D721Med (cell line): ENCODE results near the gene MIEF2.
"Not testable (repeated sequence)": the region's sequence is repeated elsewhere in the genome, so short reads cannot be mapped to it uniquely, and the experiment has no call there.

Experiments
- DNase-seq: peaks from one replicate; pipeline ENCODE4 v3.0.0; 2011; ENCODE audit warnings: low spot score; ENCODE audit not compliant: insufficient read length
- FAIRE-seq: peaks from 2 replicates; lab custom pipeline; 2011; peaks lifted over from hg19 to GRCh38; lab: Jason Lieb, UNC
- TF ChIP-seq, protein P1 (sequence below): IDR thresholded peaks from 2 replicates; pipeline ENCODE4 v1.5.1; 2012; ENCODE audit warnings: mild to moderate bottlenecking, control low read depth; ENCODE audit not compliant: insufficient read depth; ENCODE audit errors: missing control alignments

The MIEF2 gene

DNA sequence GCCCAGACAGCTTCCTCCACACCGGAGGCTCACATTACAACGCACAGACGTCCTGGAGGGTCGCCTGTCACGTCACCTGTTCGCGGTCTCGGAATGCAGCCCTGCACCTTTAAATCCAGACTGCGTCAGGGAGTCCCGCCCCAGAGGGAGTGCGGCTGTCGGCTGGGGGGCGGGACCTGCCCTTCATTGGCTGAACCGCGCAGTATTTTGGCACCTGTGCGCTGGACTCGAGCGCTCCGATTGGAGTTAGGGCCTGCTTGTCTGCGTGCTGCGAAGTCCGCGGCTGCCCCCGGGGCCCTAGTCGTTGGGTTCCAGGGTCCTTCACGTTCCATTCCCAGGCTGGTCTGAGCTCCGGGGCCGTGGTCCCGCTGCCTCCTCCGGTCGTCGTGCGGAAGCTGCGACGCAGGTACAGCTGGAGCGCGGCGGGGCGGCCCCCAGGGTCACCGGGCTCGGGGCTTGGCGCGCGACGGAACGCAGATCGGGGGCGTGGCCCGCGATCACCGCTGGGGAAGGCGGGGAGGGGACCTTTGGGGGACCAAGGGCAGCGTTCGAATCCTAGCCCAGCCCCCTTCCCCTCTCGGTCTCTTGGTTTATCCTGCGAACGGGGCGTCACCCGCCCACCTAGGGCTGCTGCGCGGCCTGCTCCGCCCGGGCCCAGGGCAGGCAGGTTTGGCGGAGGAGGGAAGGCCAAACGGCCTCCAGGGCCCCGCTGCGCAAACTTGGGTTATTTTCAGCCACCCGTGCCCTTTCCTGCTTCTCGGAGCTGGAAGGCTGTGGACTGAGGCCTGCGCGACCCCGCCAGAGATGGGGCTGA, at the start of gene MIEF2:
MIEF2 (plus strand) TSS at position 331 of the 814 bp plus-strand sequence. CDS start 2,059 bp downstream, outside the sequence.
- DNase-seq (peak; percentile 99), FAIRE-seq (no peak)
- TF ChIP-seq, protein P1, sequence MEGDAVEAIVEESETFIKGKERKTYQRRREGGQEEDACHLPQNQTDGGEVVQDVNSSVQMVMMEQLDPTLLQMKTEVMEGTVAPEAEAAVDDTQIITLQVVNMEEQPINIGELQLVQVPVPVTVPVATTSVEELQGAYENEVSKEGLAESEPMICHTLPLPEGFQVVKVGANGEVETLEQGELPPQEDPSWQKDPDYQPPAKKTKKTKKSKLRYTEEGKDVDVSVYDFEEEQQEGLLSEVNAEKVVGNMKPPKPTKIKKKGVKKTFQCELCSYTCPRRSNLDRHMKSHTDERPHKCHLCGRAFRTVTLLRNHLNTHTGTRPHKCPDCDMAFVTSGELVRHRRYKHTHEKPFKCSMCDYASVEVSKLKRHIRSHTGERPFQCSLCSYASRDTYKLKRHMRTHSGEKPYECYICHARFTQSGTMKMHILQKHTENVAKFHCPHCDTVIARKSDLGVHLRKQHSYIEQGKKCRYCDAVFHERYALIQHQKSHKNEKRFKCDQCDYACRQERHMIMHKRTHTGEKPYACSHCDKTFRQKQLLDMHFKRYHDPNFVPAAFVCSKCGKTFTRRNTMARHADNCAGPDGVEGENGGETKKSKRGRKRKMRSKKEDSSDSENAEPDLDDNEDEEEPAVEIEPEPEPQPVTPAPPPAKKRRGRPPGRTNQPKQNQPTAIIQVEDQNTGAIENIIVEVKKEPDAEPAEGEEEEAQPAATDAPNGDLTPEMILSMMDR: no peak

DNA sequence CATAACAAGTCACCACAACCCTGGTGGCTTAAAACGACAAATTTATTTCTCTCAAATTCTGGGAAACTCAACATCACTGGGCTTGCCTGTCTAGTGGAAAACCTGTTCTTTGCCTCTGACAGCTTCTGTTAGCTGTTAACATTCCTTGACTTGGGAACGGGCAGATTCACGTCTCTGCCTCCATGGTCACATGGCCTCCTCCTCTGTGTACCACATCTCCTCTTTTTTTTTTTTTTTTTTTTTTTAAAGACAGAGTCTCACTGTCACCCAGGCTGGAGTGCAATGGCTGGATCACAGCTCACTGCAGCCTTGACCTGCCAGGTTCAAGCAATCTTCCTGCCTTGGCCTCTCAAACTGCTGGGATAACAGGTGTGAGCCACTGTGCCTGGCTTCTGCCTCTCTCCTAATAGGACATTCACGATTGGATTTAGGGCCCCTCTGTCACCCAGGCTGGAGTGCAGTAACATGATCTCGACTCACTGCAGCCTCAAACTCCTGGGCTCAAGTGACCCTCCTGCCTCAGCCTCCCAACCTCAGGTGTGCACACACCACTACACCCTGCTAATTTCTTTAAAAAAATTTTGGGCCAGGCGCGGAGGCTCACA, 46.7 kb upstream of the MIEF2 start:
- FAIRE-seq (no peak), DNase-seq (no peak)
- TF ChIP-seq, protein P1: no peak

GRCh38 chr17:18216906-18217305, 43.6 kb upstream of the MIEF2 start:
- FAIRE-seq, DNase-seq: not testable (repeated sequence)

DNA sequence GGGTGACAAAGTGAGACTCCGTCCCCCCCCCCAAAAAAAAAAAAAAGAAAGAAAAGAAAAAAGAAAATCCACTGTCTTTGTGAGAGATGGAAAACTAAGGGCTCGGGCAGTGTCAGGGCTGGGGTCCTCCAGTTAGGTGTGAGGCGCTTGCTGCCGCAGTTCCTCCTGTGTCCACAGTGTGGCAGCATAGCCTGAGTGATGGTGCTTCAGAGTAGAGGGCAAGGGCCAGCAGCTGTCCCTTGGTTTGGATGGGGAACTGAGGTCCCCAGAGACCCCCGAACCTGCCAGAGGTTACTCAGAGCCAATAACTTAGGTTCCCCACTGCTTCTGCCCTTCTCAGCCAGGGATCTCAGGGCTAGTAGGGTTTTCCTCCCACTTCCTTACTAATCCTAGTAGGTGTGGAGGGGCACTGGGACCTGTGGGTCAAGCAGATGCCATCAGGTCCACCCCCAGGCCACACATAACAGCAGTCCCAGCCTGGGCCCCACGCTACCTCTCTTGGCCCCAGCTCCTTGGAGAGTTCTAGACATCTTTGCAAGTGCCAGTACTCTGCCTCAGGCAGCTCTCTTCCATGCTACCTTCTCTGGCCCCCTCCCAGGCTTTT, 42.9 kb upstream of the MIEF2 start:
- TF ChIP-seq, protein P1: peak; percentile 61
- DNase-seq (peak; percentile 87), FAIRE-seq (no peak)

DNA sequence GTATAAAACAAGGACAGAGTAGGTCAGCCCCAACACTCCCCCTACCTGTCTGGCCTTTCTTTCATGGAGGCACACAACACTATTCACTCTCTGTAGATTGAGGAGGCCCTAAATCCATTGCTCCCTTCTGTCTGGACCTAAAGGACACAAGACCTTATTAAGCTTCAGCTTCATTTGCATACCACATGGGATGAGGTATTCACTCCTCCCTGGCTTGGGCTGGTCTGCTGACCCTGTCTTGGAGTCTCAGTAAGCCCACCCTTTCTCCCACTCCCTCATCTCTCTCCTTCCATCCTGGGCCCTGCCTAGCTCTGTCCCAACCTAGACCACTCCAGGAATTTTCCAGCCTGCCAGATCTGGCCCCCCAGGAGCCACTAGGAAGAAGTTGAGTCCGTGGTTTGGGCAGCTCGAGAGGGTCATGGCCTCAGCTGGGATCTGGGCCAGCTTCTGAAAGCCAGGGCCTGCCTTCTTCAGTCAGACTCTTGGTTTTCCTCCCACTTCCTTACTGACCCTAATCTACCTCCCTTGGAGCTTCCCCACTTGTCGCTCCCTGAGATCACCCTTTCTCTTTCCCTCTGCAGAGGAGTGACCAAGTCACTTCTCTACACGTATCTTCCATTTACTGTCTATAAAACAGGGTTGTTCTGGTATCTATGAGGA, 41.6 kb upstream of the MIEF2 start:
- TF ChIP-seq, protein P1: no peak
- FAIRE-seq (no peak), DNase-seq (no peak)

GRCh38 chr17:18224053-18224386, 36.4 kb upstream of the MIEF2 start:
- FAIRE-seq (no peak), DNase-seq (no peak)
- TF ChIP-seq, protein P1: no peak

GRCh38 chr17:18224387-18225120, 35.9 kb upstream of the MIEF2 start:
- no peak for FAIRE-seq
- TF ChIP-seq, protein P1: no peak
- DNase-seq: no peak
